ENCODE data around the gene UGT1A7. TPM values are rescaled to one million over a fixed set of nuclear protein-coding genes. Genes with fewer than 3 reads are reported as not detected.

Gene UGT1A7
- 0.13 TPM in 1 of 2 replicates, not detected in the other for total RNA-seq

GRCh38 chr2:233681521-233682099, at the start of gene UGT1A7:
TSS of gene UGT1A7 (plus strand) at chr2:233681901. CDS start at chr2:233681938, 37 bp downstream.

DNA sequence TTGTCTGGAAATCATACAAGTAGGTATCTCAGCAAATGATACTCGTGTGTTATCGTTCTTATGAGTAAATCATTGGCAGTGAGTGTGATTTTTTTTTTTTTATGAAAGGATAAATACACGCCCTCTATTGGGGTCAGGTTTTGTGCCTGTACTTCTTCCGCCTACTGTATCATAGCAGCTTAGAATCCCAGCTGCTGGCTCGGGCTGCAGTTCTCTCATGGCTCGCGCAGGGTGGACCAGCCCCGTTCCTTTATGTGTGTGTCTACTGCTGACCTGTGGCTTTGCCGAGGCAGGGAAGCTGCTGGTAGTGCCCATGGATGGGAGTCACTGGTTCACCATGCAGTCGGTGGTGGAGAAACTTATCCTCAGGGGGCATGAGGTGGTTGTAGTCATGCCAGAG, 45.4 kb upstream of the UGT1A7 start, which contains the start of gene UGT1A10:
Gene UGT1A10, plus strand, starts transcription at position 143 of the 400 bp plus-strand sequence. Its CDS starts 75 bp downstream, at position 218.

DNA sequence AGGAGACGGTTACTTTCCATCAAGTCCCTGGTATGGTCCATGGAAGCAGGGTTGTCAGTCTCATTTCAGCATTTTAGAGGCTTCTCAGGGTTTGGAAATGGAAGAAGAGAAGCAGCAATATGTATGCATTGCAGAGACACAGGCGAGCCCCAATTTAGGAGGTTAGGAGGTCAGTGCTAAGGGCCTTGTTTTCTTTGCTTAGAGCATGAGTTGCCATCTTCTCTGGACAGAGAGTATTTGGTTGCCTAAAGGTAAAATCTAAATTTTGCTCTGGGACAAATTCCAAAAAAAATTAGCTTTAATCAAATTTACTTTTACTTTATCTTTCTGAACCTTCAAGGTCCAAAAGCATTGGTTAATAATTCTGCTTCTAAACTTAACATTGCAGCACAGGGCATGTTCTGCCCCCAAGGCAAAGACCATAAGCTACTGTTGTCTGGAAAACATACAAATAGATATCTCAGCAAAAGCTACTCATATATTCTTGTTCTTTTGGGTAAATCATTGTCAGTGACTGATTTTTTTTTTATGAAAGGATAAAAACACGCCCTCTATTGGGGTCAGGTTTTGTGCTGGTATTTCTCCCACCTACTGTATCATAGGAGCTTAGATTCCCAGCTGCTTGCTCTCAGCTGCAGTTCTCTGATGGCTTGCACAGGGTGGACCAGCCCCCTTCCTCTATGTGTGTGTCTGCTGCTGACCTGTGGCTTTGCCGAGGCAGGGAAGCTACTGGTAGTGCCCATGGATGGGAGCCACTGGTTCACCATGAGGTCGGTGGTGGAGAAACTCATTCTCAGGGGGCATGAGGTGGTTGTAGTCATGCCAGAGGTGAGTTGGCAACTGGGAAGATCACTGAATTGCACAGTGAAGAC, 10.2 kb upstream of the UGT1A7 start, which contains the start of gene UGT1A9:
Gene UGT1A9, plus strand, starts transcription at position 609 of the 872 bp plus-strand sequence. Its CDS starts 37 bp downstream, at position 646.

DNA sequence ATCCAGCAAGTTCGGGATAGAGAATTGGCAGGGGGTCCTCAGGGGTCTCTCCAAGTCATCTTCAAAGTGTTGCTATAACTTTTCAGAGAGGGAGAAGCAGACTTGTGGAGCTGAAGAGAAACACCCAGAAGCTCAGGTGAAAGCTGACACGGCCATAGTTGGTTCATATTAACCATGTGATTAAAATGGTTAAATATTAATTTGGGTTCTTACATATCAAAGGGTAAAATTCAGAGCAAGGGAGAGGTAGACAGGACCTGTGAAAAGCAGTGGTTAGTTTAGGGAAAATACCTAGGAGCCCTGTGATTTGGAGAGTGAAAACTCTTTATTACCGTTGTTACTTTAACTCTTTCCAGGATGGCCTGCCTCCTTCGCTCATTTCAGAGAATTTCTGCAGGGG, 10.9 kb downstream of the UGT1A7 start, which contains the start of gene UGT1A6:
Gene UGT1A6, plus strand, starts transcription at position 243 of the 400 bp plus-strand sequence. Its CDS starts 115 bp downstream, at position 358.

DNA sequence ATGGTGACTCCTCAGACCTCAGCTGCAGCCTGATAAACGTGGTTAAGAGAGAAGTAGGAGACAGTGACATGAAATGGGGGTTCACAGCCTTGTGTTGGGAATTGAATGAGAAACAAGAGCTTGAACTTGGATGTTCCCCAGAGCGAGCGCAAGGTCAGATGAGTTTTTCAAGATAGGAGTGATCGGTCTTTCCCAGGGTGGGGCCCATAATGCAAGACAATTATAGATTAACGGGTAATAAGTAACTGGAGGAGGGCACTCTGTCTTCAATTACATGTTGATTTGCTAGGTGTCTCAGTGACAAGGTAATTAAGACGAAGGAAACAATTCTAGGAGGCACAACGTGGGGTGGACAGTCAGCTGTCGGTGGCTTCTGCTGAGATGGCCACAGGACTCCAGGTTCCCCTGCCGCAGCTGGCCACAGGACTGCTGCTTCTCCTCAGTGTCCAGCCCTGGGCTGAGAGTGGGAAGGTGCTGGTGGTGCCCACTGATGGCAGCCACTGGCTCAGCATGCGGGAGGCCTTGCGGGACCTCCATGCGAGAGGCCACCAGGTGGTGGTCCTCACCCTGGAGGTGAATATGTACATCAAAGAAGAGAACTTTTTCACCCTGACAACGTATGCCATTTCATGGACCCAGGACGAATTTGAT, 31.0 kb downstream of the UGT1A7 start, which contains the start of gene UGT1A5:
Gene UGT1A5, plus strand, starts transcription at position 297 of the 651 bp plus-strand sequence. Its CDS starts 85 bp downstream, at position 382.

GRCh38 chr2:233718552-233718951, 36.9 kb downstream of the UGT1A7 start, which contains the start of gene UGT1A4:
TSS of gene UGT1A4 (plus strand) at chr2:233718736. CDS start at chr2:233718821, 85 bp downstream.

GRCh38 chr2:233728723-233729301, 47.1 kb downstream of the UGT1A7 start, which contains the start of gene UGT1A3:
TSS of gene UGT1A3 (plus strand) at chr2:233729042. CDS start at chr2:233729127, 85 bp downstream.

GRCh38 chr2:233760043-233760442, 78.3 kb downstream of the UGT1A7 start, which contains the start of gene UGT1A1:
TSS of gene UGT1A1 (plus strand) at chr2:233760270. CDS start at chr2:233760288, 18 bp downstream.

DNA sequence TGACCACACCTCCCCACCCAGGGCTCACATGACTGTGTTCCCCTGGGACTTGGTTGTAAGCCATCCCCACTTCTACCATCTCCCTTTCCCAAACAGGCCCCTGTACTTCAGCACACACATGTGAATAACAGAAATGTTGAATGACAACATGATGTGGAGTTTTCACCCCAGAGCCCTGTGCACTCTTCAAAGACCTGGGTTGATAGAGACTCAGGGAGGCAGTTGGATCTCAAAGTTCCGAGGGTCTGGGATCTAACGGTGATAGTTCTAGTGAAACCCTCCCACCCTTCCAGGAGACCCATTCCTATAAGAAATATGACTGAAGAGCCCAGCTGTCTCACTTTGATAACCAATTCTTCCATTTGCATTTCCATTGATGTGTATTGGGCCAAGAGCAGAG, 96.3 kb downstream of the UGT1A7 start, which contains the start of gene MROH2A:
Gene MROH2A, plus strand, starts transcription at position 301 of the 400 bp plus-strand sequence. CDS start 1,029 bp downstream, outside the sequence.

Other genes with a start within 250 kb of the UGT1A7 start
- gene USP40, start 115.1 kb upstream of the UGT1A7 start, total RNA-seq: 22.4 and 24.6 TPM in 2 replicates
- not detected in 2 replicates for gene UGT1A8, start 64.3 kb upstream of the UGT1A7 start, total RNA-seq
- gene UGT1A10, start 45.5 kb upstream of the UGT1A7 start, total RNA-seq: not detected in 2 replicates
- not detected in 2 replicates for gene UGT1A9, start 10.0 kb upstream of the UGT1A7 start, total RNA-seq
- not detected in 2 replicates for gene UGT1A6, start 11.0 kb downstream of the UGT1A7 start, total RNA-seq
- gene UGT1A5, start 31.0 kb downstream of the UGT1A7 start, total RNA-seq: not detected in 2 replicates
- not detected in 2 replicates for gene UGT1A4, start 36.8 kb downstream of the UGT1A7 start, total RNA-seq
- not detected in 2 replicates for gene UGT1A3, start 47.1 kb downstream of the UGT1A7 start, total RNA-seq
- gene UGT1A1, start 78.4 kb downstream of the UGT1A7 start, total RNA-seq: not detected in 2 replicates
- not detected in 2 replicates for gene MROH2A, start 96.4 kb downstream of the UGT1A7 start, total RNA-seq
- 8.4 and 22.4 TPM in 2 replicates for gene HJURP, start 172.6 kb downstream of the UGT1A7 start, total RNA-seq
- not detected in 2 replicates for gene TRPM8, start 235.5 kb downstream of the UGT1A7 start, total RNA-seq